PFSK-1 (cell line): ENCODE data around the gene SEC14L6.

Experiments used
- FOXP2 ChIP-seq: optimal IDR thresholded peaks from 2 replicates; pipeline ENCODE3; 2011; ENCODE audit warnings: borderline replicate concordance, control low read depth, inconsistent platforms; ENCODE audit not compliant: insufficient read depth; ENCODE audit errors: extremely low read length, extremely low read depth
- POLR2AphosphoS5 ChIP-seq: IDR thresholded peaks from 2 replicates; pipeline ENCODE4 v1.6.1; 2012; ENCODE audit warnings: low read depth, mild to moderate bottlenecking, control low read depth, low read length, moderate library complexity
- REST ChIP-seq, 2 experiments: IDR thresholded peaks; 2 replicates each; pipeline versions ENCODE4 v1.6.1 to v1.8.0; 2011 to 2012; ENCODE audit warnings: low read depth in 2 of 2, low read length in 2 of 2, control low read depth in 1 of 2, inconsistent platforms in 1 of 2, mild to moderate bottlenecking in 1 of 2, moderate library complexity in 1 of 2; ENCODE audit not compliant: insufficient read depth in 1 of 2
- SIN3A ChIP-seq: IDR thresholded peaks from 2 replicates; pipeline ENCODE4 v1.6.1; 2012; ENCODE audit warnings: mild to moderate bottlenecking, low read length, moderate library complexity, borderline replicate concordance; ENCODE audit not compliant: insufficient read depth
- TAF1 ChIP-seq: IDR thresholded peaks from 2 replicates; pipeline ENCODE4 v1.6.1; 2012; ENCODE audit warnings: low read length, control low read depth, borderline replicate concordance; ENCODE audit not compliant: insufficient read depth

Gene SEC14L6

GRCh38 chr22:30516273-30516672 lies 30.3 kb downstream of the SEC14L6 start:
- TF ChIP-seq TAF1, result no peak
- no peak for TF ChIP-seq POLR2AphosphoS5
- TF ChIP-seq REST (IDR thresholded peaks at IDR 0.05; ENCODE audit: insufficient read depth in 1 of 2, low read depth in 2 of 2, low read length in 2 of 2), result no peak
- no peak for TF ChIP-seq SIN3A
- TF ChIP-seq FOXP2, result no peak

GRCh38 chr22:30514252-30514651 lies 32.3 kb downstream of the SEC14L6 start:
- TF ChIP-seq POLR2AphosphoS5, result no peak
- no peak for TF ChIP-seq TAF1
- no peak for TF ChIP-seq FOXP2
- TF ChIP-seq SIN3A, result no peak
- TF ChIP-seq REST (IDR thresholded peaks at IDR 0.05; ENCODE audit: insufficient read depth in 1 of 2, low read depth in 2 of 2, low read length in 2 of 2), result no peak

- TF ChIP-seq SIN3A, result no peak
- no peak for TF ChIP-seq TAF1
- TF ChIP-seq POLR2AphosphoS5, result no peak
- no peak for TF ChIP-seq FOXP2
- no peak for TF ChIP-seq REST (IDR thresholded peaks at IDR 0.05; ENCODE audit: insufficient read depth in 1 of 2, low read depth in 2 of 2, low read length in 2 of 2)
Measured at GRCh38 chr22:30513462-30513861, 33.1 kb downstream of the SEC14L6 start.

- no peak for TF ChIP-seq REST (IDR thresholded peaks at IDR 0.05; ENCODE audit: insufficient read depth in 1 of 2, low read depth in 2 of 2, low read length in 2 of 2)
- TF ChIP-seq TAF1, result no peak
- no peak for TF ChIP-seq POLR2AphosphoS5
- TF ChIP-seq FOXP2, result no peak
- no peak for TF ChIP-seq SIN3A
Measured at GRCh38 chr22:30511911-30512310, 34.6 kb downstream of the SEC14L6 start.

- TF ChIP-seq REST (IDR thresholded peaks at IDR 0.05; ENCODE audit: insufficient read depth in 1 of 2, low read depth in 2 of 2, low read length in 2 of 2) (no peak), SIN3A (no peak), FOXP2 (no peak), TAF1 (no peak), POLR2AphosphoS5 (no peak)
Measured at GRCh38 chr22:30511109-30511508, 35.4 kb downstream of the SEC14L6 start.
